Trophoblast cell (in vitro differentiated cells and primary cell): ENCODE results near the gene RPL22.

Source experiments
- DNase-seq, 2 donors: peaks; one replicate each; pipeline ENCODE4 v3.0.0-alpha.2; 2016
- H2AFZ ChIP-seq: 2 replicates; pipeline ENCODE4 v1.6.1; 2013; ENCODE audit warnings: low read length, moderate library complexity, mild to moderate bottlenecking; ENCODE audit not compliant: insufficient read depth, poor library complexity
- H2AK5ac ChIP-seq: 2 replicates; pipeline ENCODE4 v1.6.1; 2013; ENCODE audit warnings: mild to moderate bottlenecking, low read length
- H2BK120ac ChIP-seq: 2 replicates; pipeline ENCODE4 v1.6.1; 2013; ENCODE audit warnings: low read length, mild to moderate bottlenecking, moderate library complexity; ENCODE audit not compliant: insufficient read depth, poor library complexity
- H2BK12ac ChIP-seq: 2 replicates; pipeline ENCODE4 v1.6.1; 2013; ENCODE audit warnings: mild to moderate bottlenecking, low read length, moderate library complexity
- H2BK5ac ChIP-seq: 2 replicates; pipeline ENCODE4 v1.6.1; 2013; ENCODE audit warnings: low read length, low read depth, moderate library complexity, mild to moderate bottlenecking; ENCODE audit not compliant: poor library complexity
- H3K14ac ChIP-seq: 2 replicates; pipeline ENCODE4 v1.6.1; 2013; ENCODE audit warnings: mild to moderate bottlenecking, low read length
- H3K18ac ChIP-seq: 2 replicates; pipeline ENCODE4 v1.6.1; 2013; ENCODE audit warnings: mild to moderate bottlenecking, low read length
- H3K23ac ChIP-seq: 2 replicates; pipeline ENCODE4 v1.6.1; 2013; ENCODE audit warnings: low read length
- H3K27ac ChIP-seq: 2 replicates; pipeline ENCODE4 v1.5.1; 2013; ENCODE audit warnings: low read depth, mild to moderate bottlenecking, inconsistent platforms, low read length, moderate library complexity
- H3K27me3 ChIP-seq: 2 replicates; pipeline ENCODE4 v1.6.1; 2013; ENCODE audit warnings: inconsistent platforms, mild to moderate bottlenecking, low read length, moderate library complexity; ENCODE audit not compliant: insufficient read depth
- H3K36me3 ChIP-seq, 2 experiments: 1 replicate in 1 of 2; 2 replicates in 1 of 2; pipeline ENCODE4 v1.6.1; 2013; ENCODE audit warnings: low read length in 2 of 2, mild to moderate bottlenecking in 2 of 2, moderate library complexity in 1 of 2; ENCODE audit not compliant: insufficient read depth in 2 of 2, control insufficient read depth in 1 of 2
- H3K4ac ChIP-seq: 2 replicates; pipeline ENCODE4 v1.6.1; 2013; ENCODE audit warnings: low read depth, mild to moderate bottlenecking, low read length, moderate library complexity
- H3K4me1 ChIP-seq, 2 experiments: 1 replicate in 1 of 2; 2 replicates in 1 of 2; pipeline ENCODE4 v1.6.1; 2013; ENCODE audit warnings: low read length in 2 of 2, mild to moderate bottlenecking in 2 of 2, moderate library complexity in 1 of 2; ENCODE audit not compliant: insufficient read depth in 2 of 2, control insufficient read depth in 1 of 2
- H3K4me2 ChIP-seq: 2 replicates; pipeline ENCODE4 v1.6.1; 2013; ENCODE audit warnings: inconsistent platforms, mild to moderate bottlenecking, low read length, moderate library complexity
- H3K4me3 ChIP-seq: 2 replicates; pipeline ENCODE4 v1.5.1; 2013; ENCODE audit warnings: mild to moderate bottlenecking, low read depth, low read length, inconsistent platforms
- H3K79me1 ChIP-seq: one replicate; pipeline ENCODE4 v1.6.1; 2013; ENCODE audit warnings: low read length
- H3K79me2 ChIP-seq: 2 replicates; pipeline ENCODE4 v1.6.1; 2013; ENCODE audit warnings: low read length, mild to moderate bottlenecking; ENCODE audit not compliant: control insufficient read depth, insufficient read depth, poor library complexity
- H3K9ac ChIP-seq: 2 replicates; pipeline ENCODE4 v1.6.1; 2013; ENCODE audit warnings: mild to moderate bottlenecking, low read length
- H3K9me3 ChIP-seq: 2 replicates; pipeline ENCODE4 v1.6.1; 2013; ENCODE audit warnings: low read depth, mild to moderate bottlenecking, control low read depth, inconsistent platforms, low read length; ENCODE audit not compliant: insufficient read depth
- H4K12ac ChIP-seq: 2 replicates; pipeline ENCODE4 v1.6.1; 2013; ENCODE audit warnings: low read depth, mild to moderate bottlenecking, low read length, moderate library complexity
- H4K8ac ChIP-seq: 2 replicates; pipeline ENCODE4 v1.6.1; 2013; ENCODE audit warnings: low read depth, mild to moderate bottlenecking, low read length, moderate library complexity
- H4K91ac ChIP-seq: one replicate; pipeline ENCODE4 v1.6.1; 2013; ENCODE audit warnings: low read depth, mild to moderate bottlenecking, low read length, moderate library complexity
- WGBS: extraction: QIAGEN DNeasy Blood & Tissue Kit; methylation state at CpG from one replicate; pipeline ENCODE4 v1.1.7; 2013; ENCODE audit warnings: missing lambda C conversion rate; ENCODE audit not compliant: insufficient read length, insufficient coverage; ENCODE audit errors: extremely low coverage; 5-methylcytosine and 5-hydroxymethylcytosine counted together

The RPL22 gene

GRCh38 chr1:6136516-6137220 lies 62.7 kb downstream of the RPL22 start:
- Histone ChIP-seq H3K79me2 (no peaks in the 10 kb centered on the region), H3K9ac (no peak overlapping the region), H4K91ac (no peak overlapping the region), H2BK120ac (no peak overlapping the region), H4K8ac (no peak overlapping the region), H3K27me3 (no peaks in the 10 kb centered on the region), H3K23ac (no peak overlapping the region), H3K4me3 (no peak overlapping the region), H3K4me2 (no peak overlapping the region), H3K4me1 (no peaks in the 10 kb centered on the region), H3K9me3 (peaks cover 8% of the 10 kb centered on the region), H2AK5ac (no peak overlapping the region), H3K79me1 (no peaks in the 10 kb centered on the region), H2BK5ac (no peak overlapping the region), H3K18ac (no peak overlapping the region), H2AFZ (no peak overlapping the region), H4K12ac (no peak overlapping the region), H3K4ac (no peak overlapping the region), H3K36me3 (no peaks in the 10 kb centered on the region), H2BK12ac (no peak overlapping the region), H3K14ac (no peak overlapping the region), H3K27ac (no peak overlapping the region)
- no peak for DNase-seq
- no CpG with 5 or more reads among the region's 16 CpGs for WGBS
